HT-29 (cell line): ENCODE measurements around the gene HACE1. TPM values are rescaled to one million over a fixed set of nuclear protein-coding genes. Genes with fewer than 3 reads are reported as not detected.

Experiments used
- DNase-seq: peaks from one replicate; pipeline ENCODE4 v3.0.0-alpha.2; 2015; ENCODE audit warnings: low spot score
- small RNA-seq: library from RNA; depleted of rRNA; stranded (forward); fragments of <200 nt; gene quantifications from one replicate; pipeline ENCODE3, GENCODE V24; 2014
- total RNA-seq: library from RNA; depleted of rRNA; stranded (reverse); fragments of >200 nt; shearing (Covaris generic); gene quantifications from 2 replicates; pipeline ENCODE4 v1.2.3, GENCODE V29; 2014; rRNA removed

The HACE1 gene
- total RNA-seq, 1 experiment from 2014 or later, result 0.36 TPM

DNA sequence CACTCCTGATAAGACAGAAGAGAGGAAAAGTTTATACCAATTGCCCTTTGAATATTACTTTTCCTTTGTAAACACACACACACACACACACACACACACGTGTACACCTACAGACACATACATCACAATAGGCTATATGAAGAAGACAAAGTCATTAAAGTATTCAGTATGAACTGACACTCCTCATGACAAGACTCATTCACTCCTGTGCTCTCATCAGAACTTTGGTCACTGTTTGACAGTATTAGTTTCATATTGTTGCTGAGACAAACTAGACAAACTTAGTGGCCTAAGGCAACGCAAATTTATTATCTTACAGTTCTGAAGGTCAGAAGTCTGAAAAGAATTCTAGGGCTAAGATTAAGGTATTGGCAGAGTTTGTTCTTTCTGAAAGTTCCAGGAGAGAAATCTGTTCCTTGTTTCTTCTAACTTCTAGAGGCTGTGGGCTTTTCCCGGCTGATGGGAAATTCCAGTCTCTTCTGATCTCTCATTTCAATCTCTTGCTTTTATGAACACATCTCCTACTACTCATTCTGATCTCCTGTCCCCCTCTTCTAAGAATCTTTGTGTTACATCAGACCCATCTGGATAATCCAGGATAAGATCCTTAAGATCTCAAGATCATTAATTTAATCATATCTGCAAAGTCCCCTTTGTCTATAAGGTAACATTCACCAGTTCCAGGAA, 171.3 kb downstream of the HACE1 start:
- no peak for DNase-seq

DNA sequence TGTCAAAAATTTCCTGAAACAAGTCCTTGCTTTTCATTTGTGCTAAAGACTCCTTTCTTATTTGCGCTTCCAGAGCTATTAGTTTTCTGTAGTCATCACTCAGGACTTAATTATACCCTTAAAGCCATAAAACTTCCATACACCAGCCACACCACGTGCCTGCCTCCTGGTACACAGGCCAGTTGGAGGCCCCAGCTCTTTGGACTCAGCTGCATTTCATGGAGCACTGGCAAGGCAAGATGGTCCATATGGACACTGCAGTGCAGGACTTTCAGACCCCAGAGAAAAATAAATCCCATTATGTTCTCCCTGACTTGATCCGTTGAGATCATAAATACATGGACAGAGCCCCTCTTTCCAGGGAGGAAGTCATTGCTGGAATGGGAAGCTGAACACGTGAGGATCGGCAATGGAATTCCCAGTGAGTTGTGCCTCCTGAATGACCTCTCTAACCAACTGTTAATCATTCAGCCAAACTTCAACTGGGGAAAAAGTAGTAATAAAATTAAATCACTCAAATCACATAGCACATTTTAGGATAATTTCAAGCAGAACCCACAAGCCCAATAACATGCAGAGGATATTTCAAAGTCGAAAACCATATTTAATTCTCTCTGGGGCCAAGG, 173.1 kb downstream of the HACE1 start:
- no peak for DNase-seq

DNA sequence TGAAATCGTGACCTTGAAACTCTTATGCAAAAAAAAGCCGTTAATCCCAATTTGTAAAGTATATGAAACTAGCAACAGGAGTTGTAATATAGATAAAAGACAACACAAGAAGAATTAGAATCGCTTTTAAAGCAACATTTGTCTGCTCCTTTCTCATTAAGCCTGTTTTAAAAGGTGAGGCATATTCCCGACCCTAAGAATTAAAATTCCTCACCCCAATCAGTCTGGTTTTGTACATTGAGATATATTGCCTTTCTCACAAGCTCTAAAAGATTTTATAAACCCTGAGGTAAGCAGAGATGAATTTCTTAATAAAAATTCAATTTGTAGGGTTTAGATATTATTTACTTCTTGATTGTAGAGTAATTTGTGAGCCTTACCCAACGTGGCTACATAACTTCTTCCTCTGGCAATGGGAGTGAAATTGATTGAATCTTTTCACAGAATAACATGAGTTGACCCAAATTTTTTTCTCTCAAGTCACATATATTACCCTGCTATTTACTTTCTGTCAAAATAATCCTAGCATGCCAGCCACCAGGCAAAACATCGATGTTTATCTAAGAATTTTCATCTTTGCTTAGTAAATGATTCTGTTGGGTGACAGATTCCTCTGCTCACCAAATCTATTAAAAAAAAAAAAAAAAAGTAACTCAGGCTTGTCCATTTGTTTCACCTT, 173.7 kb downstream of the HACE1 start:
- DNase-seq, result no peak

DNA sequence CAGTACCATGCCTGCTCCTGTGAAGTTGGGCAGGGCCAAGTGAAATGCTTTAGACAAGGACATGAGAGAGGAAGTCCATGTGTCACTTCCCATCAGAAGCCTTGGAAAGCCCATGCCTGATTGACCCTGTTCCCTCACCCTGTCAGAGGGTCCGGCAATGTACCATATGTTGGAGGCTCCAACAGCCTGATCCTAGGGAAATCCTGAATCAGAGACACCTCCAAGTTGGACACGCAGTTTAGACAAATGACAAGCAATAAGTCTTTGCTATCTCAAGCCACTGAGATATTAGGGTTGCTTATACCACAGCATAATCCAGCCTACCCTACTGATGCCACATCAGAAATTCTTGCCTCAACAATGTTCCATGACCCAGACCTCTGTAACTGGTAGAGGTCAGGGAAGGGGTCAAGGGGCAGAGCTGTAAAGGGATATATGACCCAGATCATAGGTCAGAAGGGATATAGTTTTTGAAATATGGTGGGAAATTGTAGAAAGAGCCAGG, 174.8 kb downstream of the HACE1 start:
- no peak for DNase-seq

DNA sequence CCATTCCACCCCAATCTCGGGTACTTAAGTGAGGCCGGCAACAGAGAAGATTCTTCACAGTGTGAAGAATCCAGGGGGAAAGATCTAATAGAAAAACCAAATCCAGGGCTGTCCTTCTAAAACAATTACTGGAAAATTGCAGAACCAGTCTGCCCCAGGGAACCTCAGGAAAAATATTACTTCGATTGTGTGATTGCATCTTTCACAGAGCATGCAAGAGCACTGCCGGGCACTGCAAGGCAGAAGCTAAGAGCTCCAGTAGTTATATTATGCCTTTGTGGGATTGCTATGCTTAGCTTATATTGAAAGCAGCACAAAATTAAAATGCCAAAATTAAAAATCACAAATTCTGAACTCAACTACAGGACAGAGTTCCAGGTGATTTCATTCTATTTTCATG, 175.9 kb downstream of the HACE1 start:
- DNase-seq, result no peak

DNA sequence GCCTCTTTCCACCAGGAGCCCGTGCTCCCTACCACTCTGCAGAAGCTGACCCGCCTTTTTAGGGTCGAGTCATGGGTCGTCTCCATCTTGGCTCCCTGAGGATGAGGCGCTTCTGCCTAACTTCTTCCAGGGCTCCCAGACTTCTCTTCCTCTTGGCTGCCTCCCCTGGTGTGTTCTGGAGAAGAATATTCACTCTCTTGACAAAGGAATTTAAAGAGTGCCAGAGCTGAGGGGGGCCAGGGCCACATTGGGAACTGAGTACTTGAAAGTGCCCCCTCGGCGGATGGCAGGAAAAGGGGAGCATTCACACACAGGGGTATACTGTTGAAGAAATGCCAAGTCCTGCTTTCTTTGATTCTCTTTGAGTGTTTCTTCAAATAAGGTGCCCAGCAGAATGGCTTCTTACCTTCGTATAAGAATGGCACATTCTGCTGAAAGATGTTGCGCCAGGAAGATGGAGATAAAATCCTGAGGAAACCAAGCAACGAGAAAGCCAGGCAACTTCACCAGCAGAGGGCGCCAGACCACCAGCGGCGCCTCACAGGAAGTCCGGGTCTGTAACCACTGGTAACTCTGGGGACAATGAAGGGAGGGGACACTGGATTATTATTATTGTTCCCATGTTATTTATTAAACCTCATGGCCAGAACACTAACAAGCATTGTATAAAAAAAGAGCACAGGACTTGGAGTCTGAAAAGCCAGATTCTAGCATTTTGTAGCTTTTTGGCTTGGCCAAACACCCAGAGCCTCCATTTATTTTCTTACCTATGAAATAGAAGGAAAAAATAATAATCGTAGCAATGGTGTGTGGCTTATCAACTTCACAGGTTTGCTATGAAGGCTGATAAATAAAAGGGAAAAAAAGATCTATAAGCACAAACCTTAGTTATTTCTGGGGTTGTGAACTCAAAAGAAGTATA, 176.7 kb downstream of the HACE1 start:
- peak; percentile 61 for DNase-seq

DNA sequence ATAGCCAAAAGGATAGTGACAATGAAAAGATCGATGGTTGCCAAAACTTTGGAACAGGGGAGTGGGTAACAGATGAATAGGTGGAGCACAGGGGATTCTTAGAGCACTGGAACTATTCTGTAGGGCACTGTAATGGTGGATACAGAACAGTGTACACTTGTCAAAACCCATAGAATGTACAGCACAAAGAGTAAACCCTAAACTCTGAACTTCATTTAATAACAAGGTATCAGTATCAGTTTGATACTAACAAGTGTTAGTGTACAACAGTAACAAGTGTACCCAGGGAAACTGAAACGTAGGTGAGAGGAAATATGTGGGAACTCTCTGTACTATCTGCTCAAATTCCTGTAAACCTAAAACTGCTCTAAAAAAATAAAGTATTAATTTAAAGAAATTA, 179.2 kb downstream of the HACE1 start:
- DNase-seq, result no peak

DNA sequence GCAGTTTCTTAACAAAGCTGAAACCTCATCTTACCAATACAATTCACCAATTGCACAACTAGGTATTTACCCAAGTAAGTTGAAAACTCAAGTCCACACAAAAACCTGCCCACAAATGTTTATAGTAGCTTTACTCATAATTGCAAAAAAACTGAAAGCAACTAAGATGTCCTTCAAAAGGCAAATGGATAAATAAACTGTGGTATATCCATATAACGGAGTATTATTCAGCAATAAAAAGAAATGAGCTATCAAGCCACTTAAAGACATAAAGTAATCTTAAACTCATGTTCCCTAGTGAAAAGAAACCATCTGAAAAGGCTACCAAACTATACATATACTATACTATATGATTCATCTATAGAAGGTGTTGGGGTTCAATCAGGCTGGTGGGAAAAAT, 179.7 kb downstream of the HACE1 start:
- no peak for DNase-seq

Small RNA genes within 50 kb of the gene (small RNA-seq; reads per million reads assigned to genes)
- gene RNU6-897P, result not detected

Other genes starting within 250 kb of the HACE1 start
- gene LIN28B, start 97.2 kb upstream of the HACE1 start, total RNA-seq, result not detected in 2 replicates